Measurements from ENCODE around the gene GH2.

GRCh38 chr17:63833741-63834373 is 47.9 kb downstream of the GH2 start:
- TF ChIP-seq NFRKB (IDR thresholded peaks at IDR 0.05) (no peak), ARNT (IDR thresholded peaks at IDR 0.05) (no peak), SP1 (IDR thresholded peaks at IDR 0.05) (no peak), ELF4 (IDR thresholded peaks at IDR 0.05) (no peak), SUZ12 (IDR thresholded peaks at IDR 0.05) (no peak), LEF1 (IDR thresholded peaks at IDR 0.05; ENCODE audit: borderline replicate concordance) (no peak), L3MBTL2 (conservative IDR thresholded peaks at IDR 0.05) (no peak), FOXA1 (IDR thresholded peaks at IDR 0.05) (no peak), ZNF384 (IDR thresholded peaks at IDR 0.05) (no peak), BHLHE40 (IDR thresholded peaks at IDR 0.05; ENCODE audit: borderline replicate concordance) (no peak), PKNOX1 (IDR thresholded peaks at IDR 0.05) (no peak), HDGF (IDR thresholded peaks at IDR 0.05; ENCODE audit: borderline replicate concordance) (no peak), FOXK2 (IDR thresholded peaks at IDR 0.05) (no peak), FOXM1 (IDR thresholded peaks at IDR 0.05; ENCODE audit: borderline replicate concordance) (no peak)
